SK-N-SH treated with all-trans-retinoic acid at 6 μM for 48 hours (cell line): Measurements from ENCODE around the gene ARHGAP8.

ENCODE experiments used
- ATAC-seq: fragments of 200-7000 bp; cut with Tn5 transposase; 3 replicates; pipeline ENCODE4 v1.9.1; 2020; ENCODE audit warnings: mild to moderate bottlenecking, moderate library complexity
- ARNTL ChIP-seq: fragments of 450-650 bp; formaldehyde crosslinking; IDR thresholded peaks from 2 replicates; pipeline ENCODE4 v1.5.0; 2020; ENCODE audit warnings: low read depth, mild to moderate bottlenecking, moderate library complexity, borderline replicate concordance
- BACH2 ChIP-seq: fragments of 250-450 bp; sonication (Bioruptor Pico); IDR thresholded peaks from 2 replicates; pipeline ENCODE4 v1.9.0; 2021; ENCODE audit warnings: mild to moderate bottlenecking, borderline replicate concordance
- CSDC2 ChIP-seq: fragments of 250-450 bp; sonication (Bioruptor Pico); IDR thresholded peaks from 2 replicates; pipeline ENCODE4 v1.5.0; 2020; ENCODE audit warnings: mild to moderate bottlenecking, moderate library complexity
- ESRRG ChIP-seq: fragments of 250-450 bp; sonication (Bioruptor Pico); IDR thresholded peaks from 2 replicates; pipeline ENCODE4 v1.6.1; 2021; ENCODE audit warnings: mild to moderate bottlenecking
- GLIS3 ChIP-seq: fragments of 250-450 bp; sonication (Bioruptor Pico); IDR thresholded peaks from 2 replicates; pipeline ENCODE4 v1.5.0; 2020; ENCODE audit warnings: mild to moderate bottlenecking, moderate library complexity
- ISL1 ChIP-seq: fragments of 250-450 bp; sonication (Bioruptor Pico); IDR thresholded peaks from 2 replicates; pipeline ENCODE4 v2.1.2; 2022; ENCODE audit warnings: mild to moderate bottlenecking, moderate library complexity
- OSR1 ChIP-seq: fragments of 250-450 bp; sonication (Bioruptor Pico); IDR thresholded peaks from 2 replicates; pipeline ENCODE4 v1.8.0; 2022; ENCODE audit warnings: moderate library complexity, mild to moderate bottlenecking, inconsistent platforms
- PPARA ChIP-seq: fragments of 250-450 bp; sonication (Bioruptor Pico); IDR thresholded peaks from 2 replicates; pipeline ENCODE4 v1.5.0; 2020; ENCODE audit warnings: mild to moderate bottlenecking, borderline replicate concordance
- RARB ChIP-seq: fragments of 250-450 bp; sonication (Bioruptor Pico); IDR thresholded peaks from 2 replicates; pipeline ENCODE4 v1.8.0; 2021; ENCODE audit warnings: mild to moderate bottlenecking, moderate library complexity
- SNAI2 ChIP-seq: fragments of 250-450 bp; sonication (Bioruptor Pico); IDR thresholded peaks from 2 replicates; pipeline ENCODE4 v1.5.0; 2020; ENCODE audit warnings: mild to moderate bottlenecking, moderate library complexity
- TCF4 ChIP-seq: fragments of 250-450 bp; sonication (Bioruptor Pico); IDR thresholded peaks from 2 replicates; pipeline ENCODE4 v1.8.0; 2021; ENCODE audit warnings: mild to moderate bottlenecking, moderate library complexity, borderline replicate concordance
- TOX ChIP-seq: fragments of 250-450 bp; sonication (Bioruptor Pico); IDR thresholded peaks from 2 replicates; pipeline ENCODE4 v1.8.0; 2021; ENCODE audit warnings: mild to moderate bottlenecking, moderate library complexity, borderline replicate concordance
- ZC3H10 ChIP-seq: fragments of 250-450 bp; sonication (Bioruptor Pico); IDR thresholded peaks from 2 replicates; pipeline ENCODE4 v1.5.1; 2021; ENCODE audit warnings: mild to moderate bottlenecking, moderate library complexity
- ZFP3 ChIP-seq: fragments of 250-450 bp; sonication (Bioruptor Pico); IDR thresholded peaks from 2 replicates; pipeline ENCODE4 v1.5.0; 2020; ENCODE audit warnings: mild to moderate bottlenecking, moderate library complexity
- ZFP30 ChIP-seq: fragments of 450-650 bp; formaldehyde crosslinking; IDR thresholded peaks from 2 replicates; pipeline ENCODE4 v1.5.0; 2022; ENCODE audit warnings: mild to moderate bottlenecking, moderate library complexity
- ZNF565 ChIP-seq: fragments of 450-650 bp; formaldehyde crosslinking; conservative IDR thresholded peaks from 2 replicates; pipeline ENCODE4 v1.5.0; 2020; ENCODE audit warnings: low read depth, mild to moderate bottlenecking, moderate library complexity
- ZNF70 ChIP-seq: fragments of 450-650 bp; formaldehyde crosslinking; IDR thresholded peaks from 2 replicates; pipeline ENCODE4 v1.5.0; 2020; ENCODE audit warnings: mild to moderate bottlenecking, moderate library complexity
- ZNF8 ChIP-seq: fragments of 450-650 bp; formaldehyde crosslinking; IDR thresholded peaks from 2 replicates; pipeline ENCODE4 v1.5.0; 2020; ENCODE audit warnings: mild to moderate bottlenecking, moderate library complexity
- TF ChIP-seq, protein P1 (sequence below): fragments of 250-450 bp; sonication (Bioruptor Pico); IDR thresholded peaks from 2 replicates; pipeline ENCODE4 v1.5.1; 2020; ENCODE audit warnings: low read depth, mild to moderate bottlenecking, moderate library complexity
- TF ChIP-seq, protein P2 (sequence below): fragments of 250-450 bp; sonication (Bioruptor Pico); IDR thresholded peaks from 2 replicates; pipeline ENCODE4 v1.8.0; 2021; ENCODE audit warnings: low read depth, mild to moderate bottlenecking, moderate library complexity, borderline replicate concordance
- TF ChIP-seq, protein P3 (sequence below): fragments of 250-450 bp; sonication (Bioruptor Pico); IDR thresholded peaks from 2 replicates; pipeline ENCODE4 v1.5.0; 2020; ENCODE audit warnings: mild to moderate bottlenecking, moderate library complexity
- TF ChIP-seq, protein P4 (sequence below): fragments of 250-450 bp; sonication (Bioruptor Pico); IDR thresholded peaks from 2 replicates; pipeline ENCODE4 v1.5.1; 2021; ENCODE audit warnings: mild to moderate bottlenecking, moderate library complexity

Gene ARHGAP8

DNA sequence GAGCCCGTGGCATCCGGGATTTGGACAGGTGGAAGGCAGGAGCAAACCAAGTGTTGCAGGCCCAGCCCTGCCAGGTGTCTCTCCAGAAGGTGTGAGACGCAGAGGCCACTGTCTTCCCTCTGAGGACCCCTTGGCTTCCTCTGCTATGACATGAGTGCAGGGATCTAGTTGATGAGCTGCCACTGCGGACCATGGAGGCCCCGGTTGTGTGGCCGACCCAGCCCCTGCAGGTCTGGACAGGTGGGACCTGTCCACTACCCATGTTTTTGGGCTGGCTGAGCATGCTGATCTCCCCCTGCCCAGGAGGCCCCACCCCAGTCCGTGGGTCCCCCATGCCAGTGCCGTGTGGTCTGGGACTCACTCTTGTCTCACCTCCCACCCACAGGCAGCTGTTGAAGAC is 27.5 kb upstream of the ARHGAP8 start:
- TF ChIP-seq OSR1 (CRISPR knock-in tag) (no peak), TOX (no peak), PPARA (CRISPR knock-in tag) (no peak), ISL1 (CRISPR knock-in tag) (no peak), CSDC2 (CRISPR knock-in tag) (no peak), ZNF8 (CRISPR knock-in tag) (no peak), ZC3H10 (no peak), ZNF70 (no peak), SNAI2 (no peak)
- TF ChIP-seq, protein P1, sequence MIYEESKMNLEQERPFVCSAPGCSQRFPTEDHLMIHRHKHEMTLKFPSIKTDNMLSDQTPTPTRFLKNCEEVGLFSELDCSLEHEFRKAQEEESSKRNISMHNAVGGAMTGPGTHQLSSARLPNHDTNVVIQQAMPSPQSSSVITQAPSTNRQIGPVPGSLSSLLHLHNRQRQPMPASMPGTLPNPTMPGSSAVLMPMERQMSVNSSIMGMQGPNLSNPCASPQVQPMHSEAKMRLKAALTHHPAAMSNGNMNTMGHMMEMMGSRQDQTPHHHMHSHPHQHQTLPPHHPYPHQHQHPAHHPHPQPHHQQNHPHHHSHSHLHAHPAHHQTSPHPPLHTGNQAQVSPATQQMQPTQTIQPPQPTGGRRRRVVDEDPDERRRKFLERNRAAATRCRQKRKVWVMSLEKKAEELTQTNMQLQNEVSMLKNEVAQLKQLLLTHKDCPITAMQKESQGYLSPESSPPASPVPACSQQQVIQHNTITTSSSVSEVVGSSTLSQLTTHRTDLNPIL (CRISPR knock-in tag): no peak
- TF ChIP-seq, protein P2, sequence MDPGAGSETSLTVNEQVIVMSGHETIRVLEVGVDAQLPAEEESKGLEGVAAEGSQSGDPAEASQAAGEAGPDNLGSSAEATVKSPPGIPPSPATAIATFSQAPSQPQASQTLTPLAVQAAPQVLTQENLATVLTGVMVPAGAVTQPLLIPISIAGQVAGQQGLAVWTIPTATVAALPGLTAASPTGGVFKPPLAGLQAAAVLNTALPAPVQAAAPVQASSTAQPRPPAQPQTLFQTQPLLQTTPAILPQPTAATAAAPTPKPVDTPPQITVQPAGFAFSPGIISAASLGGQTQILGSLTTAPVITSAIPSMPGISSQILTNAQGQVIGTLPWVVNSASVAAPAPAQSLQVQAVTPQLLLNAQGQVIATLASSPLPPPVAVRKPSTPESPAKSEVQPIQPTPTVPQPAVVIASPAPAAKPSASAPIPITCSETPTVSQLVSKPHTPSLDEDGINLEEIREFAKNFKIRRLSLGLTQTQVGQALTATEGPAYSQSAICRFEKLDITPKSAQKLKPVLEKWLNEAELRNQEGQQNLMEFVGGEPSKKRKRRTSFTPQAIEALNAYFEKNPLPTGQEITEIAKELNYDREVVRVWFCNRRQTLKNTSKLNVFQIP: no peak
- ATAC-seq: no peak

DNA sequence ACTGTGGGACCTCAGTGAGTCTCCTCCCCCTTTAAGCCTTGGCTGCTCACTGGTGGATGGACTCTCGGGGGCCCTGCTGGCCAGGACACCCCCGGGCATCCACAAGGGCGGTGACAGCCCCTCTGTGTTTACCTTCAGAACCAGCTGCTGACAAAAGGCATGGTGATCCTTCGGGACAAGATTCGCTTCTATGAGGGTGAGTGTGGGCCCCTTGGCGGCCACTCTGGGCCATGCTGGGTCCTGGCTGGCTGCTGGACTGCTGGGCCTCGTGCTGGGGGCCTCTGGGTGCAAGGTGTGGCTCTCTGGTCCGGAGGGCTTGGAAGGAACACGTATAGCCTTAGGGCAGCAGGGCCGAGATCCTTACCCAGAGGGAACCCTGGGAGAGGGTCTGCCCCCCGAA is 25.9 kb upstream of the ARHGAP8 start:
- no peak for ATAC-seq
- no peak for TF ChIP-seq ZNF565 (CRISPR knock-in tag)
- TF ChIP-seq RARB (CRISPR knock-in tag): no peak
- TF ChIP-seq BACH2 (CRISPR knock-in tag): no peak
- TF ChIP-seq ZFP3 (CRISPR knock-in tag): no peak
- TF ChIP-seq, protein P2: no peak
- TF ChIP-seq ZNF8 (CRISPR knock-in tag): no peak
- no peak for TF ChIP-seq ARNTL (CRISPR knock-in tag)
- TF ChIP-seq GLIS3: no peak
- TF ChIP-seq CSDC2 (CRISPR knock-in tag): no peak
- TF ChIP-seq TCF4 (CRISPR knock-in tag): no peak

DNA sequence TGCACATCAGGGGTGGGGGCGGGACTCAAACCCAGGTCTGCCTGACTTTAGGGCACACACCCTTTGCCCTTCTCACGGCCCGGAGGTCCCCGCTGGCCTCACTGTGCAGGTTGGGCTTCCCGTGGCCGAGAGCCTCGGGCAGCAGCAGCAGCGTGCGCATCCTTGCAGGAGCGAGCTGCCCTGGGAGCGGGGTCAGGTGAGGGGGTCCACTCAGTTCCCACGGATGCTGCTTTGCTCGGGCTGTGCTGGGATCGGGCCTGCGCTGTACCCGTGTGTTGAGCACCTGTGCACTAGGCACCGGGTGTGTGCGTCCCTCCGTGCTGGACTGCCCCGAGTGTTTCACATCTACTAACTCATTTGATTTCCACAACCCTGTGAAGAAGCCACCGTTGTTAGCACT is 25.2 kb upstream of the ARHGAP8 start:
- ATAC-seq: no peak
- TF ChIP-seq, protein P1 (CRISPR knock-in tag): no peak
- no peak for TF ChIP-seq ZC3H10
- TF ChIP-seq, protein P3, sequence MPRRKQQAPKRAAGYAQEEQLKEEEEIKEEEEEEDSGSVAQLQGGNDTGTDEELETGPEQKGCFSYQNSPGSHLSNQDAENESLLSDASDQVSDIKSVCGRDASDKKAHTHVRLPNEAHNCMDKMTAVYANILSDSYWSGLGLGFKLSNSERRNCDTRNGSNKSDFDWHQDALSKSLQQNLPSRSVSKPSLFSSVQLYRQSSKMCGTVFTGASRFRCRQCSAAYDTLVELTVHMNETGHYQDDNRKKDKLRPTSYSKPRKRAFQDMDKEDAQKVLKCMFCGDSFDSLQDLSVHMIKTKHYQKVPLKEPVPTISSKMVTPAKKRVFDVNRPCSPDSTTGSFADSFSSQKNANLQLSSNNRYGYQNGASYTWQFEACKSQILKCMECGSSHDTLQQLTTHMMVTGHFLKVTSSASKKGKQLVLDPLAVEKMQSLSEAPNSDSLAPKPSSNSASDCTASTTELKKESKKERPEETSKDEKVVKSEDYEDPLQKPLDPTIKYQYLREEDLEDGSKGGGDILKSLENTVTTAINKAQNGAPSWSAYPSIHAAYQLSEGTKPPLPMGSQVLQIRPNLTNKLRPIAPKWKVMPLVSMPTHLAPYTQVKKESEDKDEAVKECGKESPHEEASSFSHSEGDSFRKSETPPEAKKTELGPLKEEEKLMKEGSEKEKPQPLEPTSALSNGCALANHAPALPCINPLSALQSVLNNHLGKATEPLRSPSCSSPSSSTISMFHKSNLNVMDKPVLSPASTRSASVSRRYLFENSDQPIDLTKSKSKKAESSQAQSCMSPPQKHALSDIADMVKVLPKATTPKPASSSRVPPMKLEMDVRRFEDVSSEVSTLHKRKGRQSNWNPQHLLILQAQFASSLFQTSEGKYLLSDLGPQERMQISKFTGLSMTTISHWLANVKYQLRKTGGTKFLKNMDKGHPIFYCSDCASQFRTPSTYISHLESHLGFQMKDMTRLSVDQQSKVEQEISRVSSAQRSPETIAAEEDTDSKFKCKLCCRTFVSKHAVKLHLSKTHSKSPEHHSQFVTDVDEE (CRISPR knock-in tag): no peak

DNA sequence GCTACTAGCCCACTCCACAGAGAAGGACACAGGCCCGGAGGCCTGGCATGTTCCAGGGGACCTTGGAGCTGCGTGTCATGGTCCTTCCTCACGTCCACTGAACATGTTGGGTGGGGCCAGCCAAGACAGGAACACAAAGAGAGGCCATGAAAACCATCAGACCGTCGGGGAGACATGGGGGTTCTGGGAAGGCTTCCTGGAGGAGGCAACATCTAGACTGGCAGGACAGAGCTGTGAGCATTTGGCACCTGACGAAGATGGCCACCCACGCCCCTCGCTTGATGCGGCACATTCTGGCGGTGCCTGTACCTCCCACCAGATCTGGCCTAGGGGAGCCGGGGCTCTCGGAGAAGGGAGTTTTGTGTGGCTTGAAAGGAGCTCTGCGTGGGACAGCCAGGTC is 24.7 kb upstream of the ARHGAP8 start:
- TF ChIP-seq ESRRG (CRISPR knock-in tag) (no peak), ZNF8 (CRISPR knock-in tag) (no peak), ZFP30 (CRISPR knock-in tag) (no peak), RARB (CRISPR knock-in tag) (no peak), CSDC2 (CRISPR knock-in tag) (no peak), ZC3H10 (no peak), ZNF565 (CRISPR knock-in tag) (no peak), SNAI2 (no peak)
- TF ChIP-seq, protein P4, sequence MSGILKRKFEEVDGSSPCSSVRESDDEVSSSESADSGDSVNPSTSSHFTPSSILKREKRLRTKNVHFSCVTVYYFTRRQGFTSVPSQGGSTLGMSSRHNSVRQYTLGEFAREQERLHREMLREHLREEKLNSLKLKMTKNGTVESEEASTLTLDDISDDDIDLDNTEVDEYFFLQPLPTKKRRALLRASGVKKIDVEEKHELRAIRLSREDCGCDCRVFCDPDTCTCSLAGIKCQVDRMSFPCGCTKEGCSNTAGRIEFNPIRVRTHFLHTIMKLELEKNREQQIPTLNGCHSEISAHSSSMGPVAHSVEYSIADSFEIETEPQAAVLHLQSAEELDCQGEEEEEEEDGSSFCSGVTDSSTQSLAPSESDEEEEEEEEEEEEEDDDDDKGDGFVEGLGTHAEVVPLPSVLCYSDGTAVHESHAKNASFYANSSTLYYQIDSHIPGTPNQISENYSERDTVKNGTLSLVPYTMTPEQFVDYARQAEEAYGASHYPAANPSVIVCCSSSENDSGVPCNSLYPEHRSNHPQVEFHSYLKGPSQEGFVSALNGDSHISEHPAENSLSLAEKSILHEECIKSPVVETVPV (CRISPR knock-in tag): no peak
- TF ChIP-seq, protein P3 (CRISPR knock-in tag): no peak
- ATAC-seq: no peak
